Muscle layer of duodenum (tissue), 2 donors: ENCODE data around the gene PCID2.
"Not testable (repeated sequence)": the region's sequence is repeated elsewhere in the genome, so short reads cannot be mapped to it uniquely, and the experiment has no call there.

Experiments
- H3K27ac ChIP-seq: one replicate; pipeline ENCODE4 v1.7.0; 2013; ENCODE audit warnings: mild to moderate bottlenecking, low read length
- H3K27me3 ChIP-seq: one replicate; pipeline ENCODE4 v1.7.0; 2013; ENCODE audit warnings: low read depth, mild to moderate bottlenecking, control low read depth, low read length
- H3K36me3 ChIP-seq, 2 donors: one replicate each; pipeline ENCODE4 v1.7.0; 2013; ENCODE audit warnings: low read length in 2 of 2, control low read depth in 1 of 2, mild to moderate bottlenecking in 1 of 2; ENCODE audit not compliant: insufficient read depth in 2 of 2, control insufficient read depth in 1 of 2
- H3K4me1 ChIP-seq, 2 donors: one replicate each; pipeline ENCODE4 v1.7.0; 2013; ENCODE audit warnings: low read length in 2 of 2, mild to moderate bottlenecking in 2 of 2, control low read depth in 1 of 2, moderate library complexity in 1 of 2; ENCODE audit not compliant: insufficient read depth in 2 of 2, control insufficient read depth in 1 of 2
- H3K4me3 ChIP-seq, 2 donors: one replicate each; pipeline ENCODE4 v1.7.0; 2013; ENCODE audit warnings: low read length in 2 of 2, low read depth in 1 of 2, mild to moderate bottlenecking in 1 of 2
- H3K9me3 ChIP-seq, 2 donors: one replicate each; pipeline ENCODE4 v1.7.0; 2013; ENCODE audit warnings: low read length in 2 of 2, control low read depth in 1 of 2, mild to moderate bottlenecking in 1 of 2; ENCODE audit not compliant: control insufficient read depth in 1 of 2
- donor health status: healthy.

PCID2 gene

DNA sequence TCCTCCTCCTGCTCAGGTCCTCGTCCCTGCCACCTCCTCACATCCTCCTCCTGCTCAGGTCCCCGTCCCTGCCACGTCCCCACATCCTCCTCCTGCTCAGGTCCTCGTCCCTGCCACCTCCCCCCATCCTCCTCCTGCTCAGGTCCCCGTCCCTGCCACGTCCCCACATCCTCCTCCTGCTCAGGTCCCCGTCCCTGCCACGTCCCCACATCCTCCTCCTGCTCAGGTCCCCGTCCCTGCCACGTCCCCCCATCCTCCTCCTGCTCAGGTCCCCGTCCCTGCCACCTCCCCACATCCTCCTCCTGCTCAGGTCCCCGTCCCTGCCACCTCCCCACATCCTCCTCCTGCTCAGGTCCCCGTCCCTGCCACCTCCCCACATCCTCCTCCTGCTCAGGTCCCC lies 46.5 kb downstream of the PCID2 start:
- H3K27ac ChIP-seq, H3K4me1 ChIP-seq, H3K4me3 ChIP-seq, H3K36me3 ChIP-seq, H3K9me3 ChIP-seq, H3K27me3 ChIP-seq: not testable (repeated sequence)

DNA sequence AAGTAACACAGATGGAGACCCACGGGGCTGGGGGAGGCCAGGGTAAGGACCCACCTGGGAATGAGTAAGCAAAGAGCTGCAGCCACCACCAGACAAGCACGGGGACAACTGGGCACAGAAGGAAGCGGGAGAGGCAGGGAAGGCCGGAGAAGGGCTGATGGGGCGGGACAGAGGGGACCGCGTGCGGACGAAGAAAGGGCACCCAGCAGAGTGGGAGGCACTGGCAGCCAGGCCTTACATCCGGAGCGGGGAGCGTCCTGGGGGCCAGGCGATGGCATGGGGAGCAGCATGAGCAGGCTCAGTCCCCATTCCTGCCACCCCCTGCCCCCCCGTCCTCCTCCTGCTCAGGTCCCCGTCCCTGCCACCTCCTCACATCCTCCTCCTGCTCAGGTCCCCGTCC lies 47.0 kb downstream of the PCID2 start:
- no peaks in the 10 kb centered on the region for H3K36me3 ChIP-seq
- peaks cover 7% of the 10 kb centered on the region for H3K27me3 ChIP-seq
- no peak overlapping the region for H3K4me3 ChIP-seq
- H3K27ac ChIP-seq = no peak overlapping the region
- H3K9me3 ChIP-seq = no peaks in the 10 kb centered on the region
- H3K4me1 ChIP-seq = no peaks in the 10 kb centered on the region

GRCh38 chr13:113160983-113161382 lies 47.5 kb downstream of the PCID2 start:
- Histone ChIP-seq H3K27ac (no peak overlapping the region), H3K4me1 (no peaks in the 10 kb centered on the region), H3K4me3 (no peak overlapping the region), H3K9me3 (no peaks in the 10 kb centered on the region), H3K27me3 (peaks cover 7% of the 10 kb centered on the region), H3K36me3 (no peaks in the 10 kb centered on the region)

- peaks cover 7% of the 10 kb centered on the region for H3K27me3 ChIP-seq
- no peak overlapping the region for H3K4me3 ChIP-seq
- H3K9me3 ChIP-seq = no peaks in the 10 kb centered on the region
- no peak overlapping the region for H3K27ac ChIP-seq
- no peaks in the 10 kb centered on the region for H3K36me3 ChIP-seq
- H3K4me1 ChIP-seq = no peaks in the 10 kb centered on the region
These were observed 48.8 kb downstream of the PCID2 start for GRCh38 chr13:113159701-113160100.

GRCh38 chr13:113158946-113159345 lies 49.5 kb downstream of the PCID2 start:
- Histone ChIP-seq H3K27ac (no peak overlapping the region), H3K36me3 (no peaks in the 10 kb centered on the region), H3K4me1 (no peaks in the 10 kb centered on the region), H3K4me3 (no peak overlapping the region), H3K27me3 (peaks cover 7% of the 10 kb centered on the region), H3K9me3 (no peaks in the 10 kb centered on the region)

- Histone ChIP-seq H3K27me3 (peaks cover 5% of the 10 kb centered on the region), H3K9me3 (no peaks in the 10 kb centered on the region), H3K4me1 (peaks cover 0 to 4% of the 10 kb centered on the region in 2 donors), H3K4me3 (no peak within 1 kb of the TSS), H3K27ac (no peak within 1 kb of the TSS), H3K36me3 (no peaks in the 10 kb centered on the region)
These were observed 50.3 kb downstream of the PCID2 start, which contains the start of gene PROZ for GRCh38 chr13:113157929-113158747. TSS of gene PROZ (plus strand) at chr13:113158648. CDS start at chr13:113158661, 13 bp downstream.

GRCh38 chr13:113157206-113157928 lies 51.1 kb downstream of the PCID2 start:
- Histone ChIP-seq H3K27me3 (no peaks in the 10 kb centered on the region), H3K4me3 (no peak overlapping the region), H3K27ac (no peak overlapping the region)

DNA sequence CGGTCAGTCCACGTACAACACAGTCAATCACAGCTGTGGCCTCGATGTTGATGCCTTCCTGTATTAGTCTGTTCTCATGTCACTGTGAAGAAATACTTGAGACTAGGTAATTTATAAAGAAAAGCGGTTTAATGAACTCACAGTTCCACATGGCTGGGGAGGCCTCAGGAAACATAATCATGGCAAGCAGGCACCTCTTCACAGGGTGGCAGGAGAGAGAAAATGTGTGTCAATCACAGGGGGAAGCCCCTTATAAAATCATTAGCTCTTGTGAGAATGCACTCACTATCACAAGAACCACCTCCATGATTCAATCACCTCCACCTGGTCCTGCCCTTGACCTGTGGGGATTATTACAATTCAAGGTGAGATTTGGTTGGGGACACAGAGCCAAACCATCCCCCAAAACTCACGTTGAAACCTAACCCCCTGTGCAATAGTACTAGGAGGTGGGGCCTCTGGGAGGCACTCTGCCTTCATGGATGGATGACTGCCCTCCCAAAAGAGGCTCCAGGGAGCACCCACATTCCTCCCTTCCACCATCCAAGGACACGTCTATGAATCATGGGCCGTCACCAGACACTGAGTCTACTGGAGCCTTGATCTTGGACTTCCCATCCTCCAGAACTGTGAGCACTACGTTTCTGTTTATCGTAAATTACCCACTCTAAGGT lies 52.4 kb downstream of the PCID2 start:
- no peaks in the 10 kb centered on the region for H3K36me3 ChIP-seq
- no peak overlapping the region for H3K27ac ChIP-seq
- no peaks in the 10 kb centered on the region for H3K27me3 ChIP-seq
- H3K4me3 ChIP-seq = no peak overlapping the region
- no peaks in the 10 kb centered on the region for H3K9me3 ChIP-seq
- H3K4me1 ChIP-seq = peaks cover 0 to 11% of the 10 kb centered on the region in 2 donors

More at GRCh38 chr13:113157206-113157928, 51.1 kb downstream of the PCID2 start:
- H3K9me3 ChIP-seq = no peaks in the 10 kb centered on the region
- no peaks in the 10 kb centered on the region for H3K36me3 ChIP-seq
- H3K4me1 ChIP-seq = peaks cover 0 to 11% of the 10 kb centered on the region in 2 donors

GRCh38 chr13:113155201-113155600 lies 53.3 kb downstream of the PCID2 start:
- no peaks in the 10 kb centered on the region for H3K27me3 ChIP-seq
- peaks cover 0 to 11% of the 10 kb centered on the region in 2 donors for H3K4me1 ChIP-seq
- no peaks in the 10 kb centered on the region for H3K9me3 ChIP-seq
- no peak overlapping the region for H3K4me3 ChIP-seq
- no peak overlapping the region for H3K27ac ChIP-seq
- H3K36me3 ChIP-seq = no peaks in the 10 kb centered on the region

DNA sequence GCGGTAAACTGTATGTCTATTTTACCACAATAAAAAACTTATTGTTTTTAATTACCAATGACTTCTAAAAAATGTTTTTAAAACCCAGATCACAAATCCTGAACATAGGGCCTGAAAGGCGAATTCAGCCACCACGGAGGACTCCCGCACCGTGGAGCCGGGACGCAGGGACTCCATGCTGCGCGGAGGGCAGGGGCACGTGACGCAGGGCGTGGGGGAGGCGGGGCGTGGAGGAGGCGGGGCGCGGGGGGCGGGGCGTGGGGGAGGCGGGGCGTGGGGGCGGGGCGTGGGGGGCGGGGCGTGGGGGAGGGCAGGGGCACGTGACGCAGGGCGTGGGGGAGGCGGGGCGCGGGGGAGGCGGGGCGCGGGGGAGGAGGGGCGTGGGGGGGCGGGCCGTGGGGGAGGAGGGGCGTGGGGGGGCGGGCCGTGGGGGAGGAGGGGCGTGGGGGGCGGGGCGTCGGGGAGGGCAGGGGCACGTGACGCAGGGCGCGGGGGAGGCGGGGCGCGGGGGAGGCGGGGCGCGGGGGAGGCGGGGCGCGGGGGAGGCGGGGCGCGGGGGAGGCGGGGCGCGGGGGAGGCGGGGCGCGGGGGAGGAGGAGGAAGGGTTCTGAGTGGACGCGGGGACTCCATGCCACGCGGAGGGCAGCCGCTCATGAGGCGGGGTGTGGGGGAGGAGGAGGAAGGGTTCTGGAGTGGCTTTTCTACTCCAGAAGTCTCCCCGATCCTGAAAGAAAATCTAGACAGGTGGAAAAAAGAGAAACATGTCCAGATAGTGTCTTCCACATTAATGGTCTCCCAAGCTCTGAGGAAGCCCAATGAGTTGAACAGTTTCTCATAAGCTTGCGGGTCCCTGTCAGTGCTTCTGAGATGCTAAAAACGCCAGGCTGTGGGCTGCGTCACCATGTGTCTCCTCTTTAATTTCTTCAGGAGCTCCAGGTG lies 54.4 kb downstream of the PCID2 start:
- H3K4me1 ChIP-seq = peaks cover 0 to 11% of the 10 kb centered on the region in 2 donors

More for the DNA sequence above, 54.4 kb downstream of the PCID2 start:
- no peaks in the 10 kb centered on the region for H3K27me3 ChIP-seq
- H3K36me3 ChIP-seq = no peaks in the 10 kb centered on the region
- peak overlapping the region; percentile 53 to 58 for H3K4me3 ChIP-seq
- no peaks in the 10 kb centered on the region for H3K9me3 ChIP-seq
- H3K27ac ChIP-seq = peak overlapping the region; percentile 49
